Measurements from ENCODE around the gene DHX58.
"Not testable (repeated sequence)": the region's sequence is repeated elsewhere in the genome, so short reads cannot be mapped to it uniquely, and the experiment has no call there.

DHX58 gene

GRCh38 chr17:42112552-42113176 is at the start of gene DHX58:
Gene DHX58 (minus strand): TSS chr17:42112714. CDS start chr17:42111892, 822 bp downstream.
- peak within 1 kb of the TSS; percentile 41 for H3K4me3 ChIP-seq (replicated peaks; ENCODE audit: low read depth, low read length)
- DNase-seq (ENCODE audit: extremely low read depth, low read depth), result peak; percentile 66
- TF ChIP-seq CTCF (IDR thresholded peaks at IDR 0.05; ENCODE audit: low read depth, low read length, missing control alignments), result no peak

- no peak for DNase-seq (ENCODE audit: extremely low read depth, low read depth)
- TF ChIP-seq CTCF (IDR thresholded peaks at IDR 0.05; ENCODE audit: low read depth, low read length, missing control alignments), result no peak
- no peak overlapping the region for H3K4me3 ChIP-seq (replicated peaks; ENCODE audit: low read depth, low read length)
These were observed 48.0 kb upstream of the DHX58 start for GRCh38 chr17:42160531-42160910.

- DNase-seq (ENCODE audit: extremely low read depth, low read depth), result no peak
- no peak overlapping the region for H3K4me3 ChIP-seq (replicated peaks; ENCODE audit: low read depth, low read length)
- TF ChIP-seq CTCF (IDR thresholded peaks at IDR 0.05; ENCODE audit: low read depth, low read length, missing control alignments), result no peak
These were observed 47.4 kb upstream of the DHX58 start for GRCh38 chr17:42159796-42160530.

GRCh38 chr17:42155614-42156045 is 43.1 kb upstream of the DHX58 start:
- TF ChIP-seq CTCF (IDR thresholded peaks at IDR 0.05; ENCODE audit: low read depth, low read length, missing control alignments), result no peak
- peak overlapping the region; percentile 78 for H3K4me3 ChIP-seq (replicated peaks; ENCODE audit: low read depth, low read length)
- no peak for DNase-seq (ENCODE audit: extremely low read depth, low read depth)

GRCh38 chr17:42153919-42154742 is 41.6 kb upstream of the DHX58 start:
- TF ChIP-seq CTCF (IDR thresholded peaks at IDR 0.05; ENCODE audit: low read depth, low read length, missing control alignments), result no peak
- no peak for DNase-seq (ENCODE audit: extremely low read depth, low read depth)
- peak overlapping the region; percentile 78 for H3K4me3 ChIP-seq (replicated peaks; ENCODE audit: low read depth, low read length)

- TF ChIP-seq CTCF (IDR thresholded peaks at IDR 0.05; ENCODE audit: low read depth, low read length, missing control alignments), result no peak
- DNase-seq (ENCODE audit: extremely low read depth, low read depth), result no peak
- H3K4me3 ChIP-seq (replicated peaks; ENCODE audit: low read depth, low read length), result no peak overlapping the region
These were observed 34.5 kb upstream of the DHX58 start for GRCh38 chr17:42146911-42147607.

GRCh38 chr17:42143138-42143537 is 30.6 kb upstream of the DHX58 start:
- H3K4me3 ChIP-seq (replicated peaks; ENCODE audit: low read depth, low read length), result not testable (repeated sequence)

More at GRCh38 chr17:42143138-42143537, 30.6 kb upstream of the DHX58 start:
- not testable (repeated sequence) for DNase-seq (ENCODE audit: extremely low read depth, low read depth)
